ENCODE data around the gene CX3CL1.

CX3CL1 gene

DNA sequence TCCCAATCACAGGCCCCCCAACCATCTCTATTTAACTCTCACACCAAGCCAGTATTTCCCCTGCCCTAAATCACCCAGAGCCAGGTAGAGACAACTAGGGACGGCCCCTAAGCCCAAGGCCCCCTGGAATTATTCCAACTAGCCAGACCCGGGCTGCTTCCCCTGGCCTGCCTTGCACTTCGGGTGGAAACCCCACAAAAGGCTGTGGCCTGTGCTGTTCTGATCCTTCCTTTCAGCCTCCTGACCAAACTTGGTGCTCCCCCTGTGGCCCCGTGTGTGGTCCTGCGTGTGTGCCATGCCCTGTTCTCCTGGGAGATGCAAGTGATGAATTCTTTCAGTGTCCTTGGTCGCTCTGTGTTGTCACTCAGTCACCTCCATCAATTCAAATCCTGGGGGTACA lies 47.2 kb downstream of the CX3CL1 start:
- no peak for DNase-seq (ENCODE audit: low read depth)
- no peak overlapping the region for H3K4me3 ChIP-seq (ENCODE audit: low read depth, low read length)
- TF ChIP-seq, protein P1, sequence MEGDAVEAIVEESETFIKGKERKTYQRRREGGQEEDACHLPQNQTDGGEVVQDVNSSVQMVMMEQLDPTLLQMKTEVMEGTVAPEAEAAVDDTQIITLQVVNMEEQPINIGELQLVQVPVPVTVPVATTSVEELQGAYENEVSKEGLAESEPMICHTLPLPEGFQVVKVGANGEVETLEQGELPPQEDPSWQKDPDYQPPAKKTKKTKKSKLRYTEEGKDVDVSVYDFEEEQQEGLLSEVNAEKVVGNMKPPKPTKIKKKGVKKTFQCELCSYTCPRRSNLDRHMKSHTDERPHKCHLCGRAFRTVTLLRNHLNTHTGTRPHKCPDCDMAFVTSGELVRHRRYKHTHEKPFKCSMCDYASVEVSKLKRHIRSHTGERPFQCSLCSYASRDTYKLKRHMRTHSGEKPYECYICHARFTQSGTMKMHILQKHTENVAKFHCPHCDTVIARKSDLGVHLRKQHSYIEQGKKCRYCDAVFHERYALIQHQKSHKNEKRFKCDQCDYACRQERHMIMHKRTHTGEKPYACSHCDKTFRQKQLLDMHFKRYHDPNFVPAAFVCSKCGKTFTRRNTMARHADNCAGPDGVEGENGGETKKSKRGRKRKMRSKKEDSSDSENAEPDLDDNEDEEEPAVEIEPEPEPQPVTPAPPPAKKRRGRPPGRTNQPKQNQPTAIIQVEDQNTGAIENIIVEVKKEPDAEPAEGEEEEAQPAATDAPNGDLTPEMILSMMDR (IDR thresholded peaks at IDR 0.05; ENCODE audit: low read depth, low read length, missing control alignments), result no peak

DNA sequence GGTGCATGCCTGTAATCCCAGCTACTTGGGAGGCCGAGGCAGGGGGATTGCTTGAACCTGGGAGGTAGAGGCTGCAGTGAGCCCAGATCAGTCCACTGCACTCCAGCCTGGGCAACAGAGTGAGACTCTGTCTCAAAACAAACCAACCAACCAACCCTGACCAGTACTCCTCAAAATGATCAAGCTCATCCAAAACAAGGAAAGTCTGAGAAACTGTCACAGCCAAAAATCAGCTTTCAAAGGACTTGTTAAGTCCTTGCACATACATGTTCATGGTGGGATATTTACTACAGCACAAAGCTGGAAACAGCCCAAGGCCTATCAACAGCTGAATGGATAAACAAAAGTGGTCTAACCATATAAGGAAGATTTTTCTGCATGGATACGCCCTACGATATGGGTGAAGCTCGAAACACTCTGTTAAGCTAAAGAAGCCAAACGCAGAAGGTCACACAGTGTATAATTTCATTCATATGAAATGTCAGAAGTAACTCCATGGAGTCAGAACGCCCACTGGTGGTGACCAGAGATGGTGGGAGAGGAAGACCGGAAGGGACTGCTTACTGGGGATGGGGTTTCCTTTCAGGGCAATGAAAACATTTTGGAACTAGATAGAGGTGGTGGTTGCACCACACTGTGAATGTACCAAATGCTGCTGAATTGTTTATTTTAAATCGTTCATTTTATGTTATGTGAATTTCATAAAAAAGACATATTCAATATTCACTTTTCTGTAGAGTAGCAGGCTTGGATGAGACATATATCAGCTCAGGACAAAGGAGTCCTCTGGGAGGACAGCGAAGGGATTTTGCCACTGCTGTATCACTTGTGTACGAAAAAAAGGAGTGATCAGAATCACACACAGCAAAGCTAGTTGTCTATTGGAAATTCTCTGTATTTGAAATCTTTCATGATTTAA lies 50.0 kb downstream of the CX3CL1 start:
- TF ChIP-seq, protein P1 (IDR thresholded peaks at IDR 0.05; ENCODE audit: low read depth, low read length, missing control alignments), result peak; percentile 53
- H3K4me3 ChIP-seq (ENCODE audit: low read depth, low read length), result no peak overlapping the region
- no peak for DNase-seq (ENCODE audit: low read depth)

DNA sequence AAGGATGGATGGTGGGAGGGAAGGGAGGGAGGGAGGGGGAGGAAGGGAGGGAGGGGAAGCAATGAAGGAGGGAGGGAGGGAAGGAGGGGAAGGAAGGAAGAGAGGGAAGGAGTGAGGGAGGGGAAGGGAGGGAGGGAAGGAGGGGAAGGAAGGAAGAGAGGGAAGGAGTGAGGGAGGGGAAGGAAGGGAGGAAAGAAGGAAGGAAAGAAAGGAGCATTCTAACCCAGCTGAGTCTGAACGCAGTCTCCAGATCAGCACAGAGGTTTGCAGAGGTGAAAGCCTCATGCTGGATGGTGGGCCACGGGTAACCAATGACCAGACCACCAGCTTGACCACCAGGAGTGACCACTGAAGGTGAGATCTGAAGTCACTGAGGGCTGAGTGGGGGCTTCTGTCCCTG lies 50.9 kb downstream of the CX3CL1 start:
- TF ChIP-seq, protein P1 (IDR thresholded peaks at IDR 0.05; ENCODE audit: low read depth, low read length, missing control alignments), result no peak
- DNase-seq (ENCODE audit: low read depth), result no peak
- no peak overlapping the region for H3K4me3 ChIP-seq (ENCODE audit: low read depth, low read length)

DNA sequence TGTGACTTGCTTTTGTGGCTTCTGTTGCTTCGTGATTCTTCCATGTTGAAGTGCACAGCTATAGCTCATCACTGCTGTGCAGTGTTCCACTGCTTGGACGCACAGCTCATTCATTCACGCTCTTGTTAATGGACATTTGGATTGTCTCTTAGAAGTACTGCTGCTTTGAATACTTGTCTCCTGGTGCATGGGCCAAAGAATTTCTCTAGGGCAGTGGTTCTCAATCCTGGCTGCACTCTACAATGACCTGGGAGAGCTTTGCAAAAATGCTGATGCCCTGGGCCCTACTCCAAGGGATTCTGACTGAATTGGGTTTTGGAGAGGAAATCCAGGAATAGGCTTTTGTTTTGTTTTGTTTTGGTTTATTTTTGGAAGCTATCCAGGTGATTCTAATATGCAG lies 52.3 kb downstream of the CX3CL1 start:
- no peak overlapping the region for H3K4me3 ChIP-seq (ENCODE audit: low read depth, low read length)
- TF ChIP-seq, protein P1 (IDR thresholded peaks at IDR 0.05; ENCODE audit: low read depth, low read length, missing control alignments), result no peak

DNA sequence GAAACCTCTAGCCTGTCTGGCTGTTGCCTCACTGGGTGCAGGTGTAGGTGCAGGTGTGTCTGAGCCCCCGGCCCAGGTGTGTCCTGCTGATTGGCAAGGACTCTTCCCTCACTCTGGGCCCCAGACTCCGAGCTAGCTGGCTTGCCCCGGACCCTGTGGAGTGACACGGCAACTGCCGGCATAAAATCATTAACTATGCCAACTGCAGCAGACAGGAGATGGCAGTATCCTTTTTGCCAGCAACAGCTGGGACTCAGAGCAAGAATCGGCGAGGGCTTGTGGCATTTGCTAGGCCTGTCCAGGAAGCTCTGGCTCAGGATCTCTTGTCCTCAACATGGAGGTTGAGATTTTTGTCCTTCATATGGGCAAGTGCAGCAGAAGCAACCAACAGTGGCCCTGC lies 54.1 kb downstream of the CX3CL1 start:
- H3K4me3 ChIP-seq (ENCODE audit: low read depth, low read length), result no peak overlapping the region
- TF ChIP-seq, protein P1 (IDR thresholded peaks at IDR 0.05; ENCODE audit: low read depth, low read length, missing control alignments), result no peak
- no peak for DNase-seq (ENCODE audit: low read depth)

More for the DNA sequence above, 52.3 kb downstream of the CX3CL1 start:
- DNase-seq (ENCODE audit: low read depth), result no peak

DNA sequence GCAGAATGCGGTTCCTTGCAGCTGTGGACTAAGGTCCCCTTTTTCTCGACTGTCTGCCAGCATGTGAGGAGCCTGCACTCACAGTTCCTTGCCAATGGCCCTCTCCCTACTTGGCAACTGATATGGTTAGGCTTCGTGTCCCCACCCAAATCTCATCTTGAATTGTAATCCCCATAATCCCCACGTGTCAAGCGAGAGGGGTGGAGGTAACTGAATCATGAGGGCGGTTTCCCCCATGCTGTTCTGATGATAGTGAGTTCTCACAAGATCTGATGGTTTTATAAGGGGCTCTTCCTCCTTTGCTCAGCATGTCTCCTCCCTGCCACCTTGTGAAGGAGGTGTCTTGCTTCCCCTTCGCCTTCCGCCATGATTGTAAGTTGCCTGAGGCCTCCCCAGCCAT lies 55.0 kb downstream of the CX3CL1 start:
- no peak overlapping the region for H3K4me3 ChIP-seq (ENCODE audit: low read depth, low read length)
- no peak for DNase-seq (ENCODE audit: low read depth)
- TF ChIP-seq, protein P1 (IDR thresholded peaks at IDR 0.05; ENCODE audit: low read depth, low read length, missing control alignments), result no peak

DNA sequence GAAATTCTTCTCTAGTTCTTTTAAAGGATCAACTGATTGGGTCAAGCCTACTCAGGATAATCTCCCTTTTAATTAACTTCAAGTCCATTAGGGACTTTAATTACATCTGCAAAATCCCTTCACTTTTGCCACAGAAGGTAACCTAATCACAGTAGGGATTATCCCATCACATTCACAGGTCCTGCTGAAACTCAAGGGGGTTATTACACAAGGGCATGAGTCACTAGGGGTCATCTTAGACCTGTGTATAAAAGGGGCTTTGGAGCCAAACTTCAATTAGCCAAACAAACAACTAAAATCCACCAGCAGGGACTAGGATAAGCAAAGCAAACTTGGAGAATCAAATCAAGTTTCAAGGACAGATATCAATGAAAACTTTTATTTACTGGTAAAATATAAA lies 55.5 kb downstream of the CX3CL1 start:
- H3K4me3 ChIP-seq (ENCODE audit: low read depth, low read length), result no peak overlapping the region
- no peak for DNase-seq (ENCODE audit: low read depth)
- TF ChIP-seq, protein P1 (IDR thresholded peaks at IDR 0.05; ENCODE audit: low read depth, low read length, missing control alignments), result no peak
